Measurements from ENCODE around the gene ZNF83.
"Not testable (repeated sequence)": the region's sequence is repeated elsewhere in the genome, so short reads cannot be mapped to it uniquely, and the experiment has no call there.

The ZNF83 gene

DNA sequence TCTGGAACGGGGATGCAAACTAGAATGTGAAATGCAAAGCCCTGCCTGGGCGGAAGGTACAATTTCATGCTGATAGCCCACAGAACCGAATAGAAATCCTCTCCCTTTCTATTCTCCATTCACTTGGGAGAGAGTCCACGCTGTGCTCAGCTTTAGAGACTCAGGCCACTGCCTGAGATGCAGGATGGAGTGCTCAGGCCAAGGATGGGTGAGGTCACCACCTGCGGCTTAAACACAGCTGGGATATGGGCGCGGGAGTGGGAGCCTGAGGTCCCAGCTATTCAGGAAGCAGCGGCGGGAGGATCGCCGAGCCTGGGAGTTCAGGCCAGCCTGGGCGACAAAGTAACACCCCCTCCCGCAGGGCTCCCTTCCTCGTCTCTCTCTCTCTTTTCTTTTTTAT, 446 bp upstream of the ZNF83 start:
- DNase-seq: no peak

- DNase-seq: no peak
Measured at GRCh38 chr19:52635786-52636570, 2.2 kb downstream of the ZNF83 start.

DNA sequence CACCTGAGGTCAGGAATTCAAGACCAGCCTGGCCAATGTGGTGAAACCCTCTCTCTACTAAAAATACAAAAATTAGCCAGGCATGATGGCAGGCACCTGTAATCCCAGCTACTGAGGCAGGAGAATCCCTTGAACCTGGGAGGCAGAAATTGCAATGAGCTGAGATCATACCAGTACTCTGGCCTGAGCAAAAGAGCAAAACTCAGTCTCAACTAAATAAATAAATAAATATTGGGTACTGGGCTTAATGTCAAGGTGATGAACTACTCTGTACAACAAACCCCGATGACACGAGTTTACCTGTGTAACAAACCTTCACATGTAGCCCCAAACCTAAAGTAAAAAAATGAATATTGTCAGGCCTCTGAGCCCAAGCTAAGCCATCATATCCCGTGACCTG, 10.7 kb downstream of the ZNF83 start:
- not testable (repeated sequence) for DNase-seq

DNA sequence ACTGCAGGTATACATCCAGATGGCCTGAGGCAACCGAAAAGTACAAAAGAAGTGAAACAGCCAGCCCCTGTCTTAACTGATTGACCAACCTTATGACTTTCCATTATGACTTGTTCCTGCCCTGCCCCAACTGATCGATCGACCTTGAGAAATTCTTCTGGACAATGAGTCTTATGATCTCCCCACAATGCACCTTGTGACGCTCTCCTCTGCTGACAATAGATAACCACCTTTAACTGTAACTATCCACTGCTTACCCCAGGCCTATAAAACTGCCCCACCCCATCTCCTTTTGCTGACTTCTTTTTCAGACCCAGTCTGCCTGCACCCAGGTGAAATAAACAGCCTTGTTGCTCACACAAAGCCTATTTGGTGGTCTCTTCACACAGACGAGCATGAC, 11.2 kb downstream of the ZNF83 start:
- no peak for DNase-seq

GRCh38 chr19:52622261-52622660, 15.9 kb downstream of the ZNF83 start:
- no peak for DNase-seq

DNA sequence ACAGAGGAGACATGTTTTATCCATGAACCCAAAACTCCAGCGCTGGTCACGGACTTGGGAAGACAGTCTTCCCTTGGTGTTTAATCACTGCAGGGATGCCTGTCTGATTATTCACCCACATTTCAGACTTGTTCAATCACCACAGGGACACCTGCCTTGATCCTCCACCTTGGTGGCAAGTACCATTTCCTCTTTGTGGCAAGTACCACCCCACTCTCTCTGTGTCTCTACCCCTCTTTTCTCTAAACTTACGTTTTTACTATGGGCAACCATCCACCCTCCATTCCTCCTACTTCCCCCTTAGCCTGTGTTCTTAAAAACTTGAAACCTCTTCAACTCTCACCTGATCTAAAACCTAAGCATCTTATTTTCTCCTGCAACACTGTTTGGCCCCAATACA, 16.8 kb downstream of the ZNF83 start:
- DNase-seq: no peak

- no peak for DNase-seq
Measured at GRCh38 chr19:52613299-52613906, 24.8 kb downstream of the ZNF83 start.

DNA sequence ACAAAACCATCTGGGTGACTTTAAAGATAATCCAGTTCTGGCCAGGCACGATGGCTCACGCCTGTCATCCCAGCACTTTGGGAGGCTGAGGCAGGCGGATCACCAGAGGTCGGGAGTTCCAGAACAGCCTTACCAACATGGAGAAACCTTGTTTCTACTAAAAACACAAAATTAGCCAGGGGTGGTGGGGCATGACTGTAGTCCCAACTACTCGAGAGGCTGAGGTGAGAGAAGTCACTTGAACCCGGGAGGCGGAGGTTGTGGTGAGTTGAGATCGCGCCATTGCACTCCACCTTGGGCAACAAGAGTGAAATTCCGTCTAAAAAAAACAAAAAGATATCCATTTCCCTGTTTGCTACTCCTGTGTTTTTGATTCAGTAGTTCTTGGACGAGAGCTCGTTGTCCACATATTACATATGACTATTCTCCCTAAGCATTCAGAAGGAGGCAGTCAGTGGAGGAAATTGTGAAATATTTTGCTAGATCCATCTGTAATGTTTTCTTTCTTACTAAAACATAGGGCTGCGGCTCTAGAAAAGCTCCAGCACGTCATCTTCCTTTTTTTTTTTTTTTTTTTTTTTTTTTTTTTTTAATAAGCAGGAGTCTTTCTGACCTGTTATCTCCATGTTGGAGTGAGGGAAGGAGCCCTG, 34.5 kb downstream of the ZNF83 start:
- no peak for DNase-seq

DNA sequence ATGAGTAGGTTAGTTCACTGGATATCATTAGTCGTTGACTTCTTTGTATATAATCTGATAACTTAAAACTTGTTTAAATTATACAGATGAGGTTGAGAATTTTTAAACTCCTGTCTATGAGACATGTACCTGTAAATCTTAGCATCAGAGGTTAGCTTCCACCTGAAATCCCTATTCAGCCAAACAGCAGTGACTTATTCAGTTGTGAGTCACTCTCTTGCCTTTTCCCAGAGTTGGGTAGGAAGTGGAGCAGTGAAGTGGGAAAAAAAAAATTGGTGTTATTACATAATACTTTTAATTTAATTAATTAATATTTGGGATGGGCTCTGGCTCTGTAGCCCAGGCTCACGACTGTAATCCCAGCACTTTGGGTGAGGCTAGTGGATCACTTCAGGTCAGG, 35.2 kb downstream of the ZNF83 start:
- DNase-seq: no peak

GRCh38 chr19:52601974-52602366, 36.2 kb downstream of the ZNF83 start:
- DNase-seq: not testable (repeated sequence)

DNA sequence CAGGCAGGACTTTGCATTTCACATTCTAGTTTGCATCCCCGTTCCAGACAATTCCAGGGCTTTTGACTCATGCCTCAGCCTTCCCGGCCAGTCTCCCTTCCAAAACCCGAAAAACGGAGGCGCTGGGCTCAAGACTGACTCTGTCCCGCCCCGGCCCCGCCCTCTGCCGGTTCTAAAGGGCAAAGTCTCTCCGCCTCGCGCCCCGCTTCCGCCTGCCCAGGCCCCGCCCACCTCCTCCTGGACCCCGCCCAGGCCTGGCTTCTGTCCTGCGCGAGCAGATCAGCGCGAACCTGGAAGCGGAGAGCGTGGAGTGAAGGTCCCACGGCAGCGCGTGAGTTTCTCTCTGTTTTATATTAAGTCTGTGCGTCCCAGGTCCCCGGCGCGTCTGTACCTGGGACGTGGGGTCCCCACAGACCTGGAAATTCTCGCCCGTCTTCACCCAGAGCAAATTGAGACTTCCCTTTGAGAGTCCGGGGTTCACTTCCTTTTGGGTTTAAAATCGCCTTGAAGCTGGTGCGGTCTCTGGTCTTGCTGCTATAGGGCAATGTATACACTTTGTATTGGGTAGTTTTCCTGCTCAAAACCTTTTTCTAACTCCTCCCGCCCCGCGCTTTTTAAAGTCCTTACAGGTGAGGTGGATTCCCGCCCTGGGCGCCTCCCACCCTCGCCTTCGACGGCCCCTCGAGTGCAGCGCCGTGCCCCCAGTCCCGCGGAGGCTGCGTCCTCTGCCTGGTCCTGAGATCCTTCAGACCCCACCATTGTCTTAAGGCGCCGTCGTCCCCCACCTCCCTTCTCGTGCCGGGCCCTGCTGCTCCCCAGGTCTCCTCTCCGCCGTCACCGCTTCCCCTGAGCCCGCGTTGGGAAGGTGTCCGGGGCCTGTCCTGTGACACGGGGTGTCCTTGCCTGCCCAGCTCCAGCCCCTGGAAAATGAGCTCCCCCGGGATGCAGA, 36.9 kb downstream of the ZNF83 start:
- DNase-seq: peak; percentile 91

GRCh38 chr19:52600639-52601024, 37.5 kb downstream of the ZNF83 start:
- DNase-seq: no peak

- DNase-seq: no peak
Measured at GRCh38 chr19:52599241-52599640, 38.9 kb downstream of the ZNF83 start.

DNA sequence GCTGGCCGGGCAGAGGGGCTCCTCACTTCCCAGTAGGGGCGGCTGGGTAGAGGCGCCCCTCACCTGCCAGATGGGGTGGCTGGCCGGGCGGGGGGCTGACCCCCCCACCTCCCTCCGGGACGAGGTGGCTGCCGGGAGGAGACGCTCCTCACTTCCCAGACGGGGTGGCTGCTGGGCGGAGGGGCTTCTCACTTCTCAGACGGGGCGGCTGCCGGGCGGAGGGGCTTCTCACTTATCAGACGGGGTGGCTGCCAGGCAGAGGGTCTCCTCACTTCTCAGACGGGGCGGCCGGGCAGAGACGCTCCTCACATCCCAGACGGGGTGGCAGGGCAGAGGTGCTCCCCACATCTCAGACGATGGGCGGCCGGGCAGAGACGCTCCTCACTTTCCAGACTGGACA, 44.7 kb downstream of the ZNF83 start:
- DNase-seq: not testable (repeated sequence)

DNA sequence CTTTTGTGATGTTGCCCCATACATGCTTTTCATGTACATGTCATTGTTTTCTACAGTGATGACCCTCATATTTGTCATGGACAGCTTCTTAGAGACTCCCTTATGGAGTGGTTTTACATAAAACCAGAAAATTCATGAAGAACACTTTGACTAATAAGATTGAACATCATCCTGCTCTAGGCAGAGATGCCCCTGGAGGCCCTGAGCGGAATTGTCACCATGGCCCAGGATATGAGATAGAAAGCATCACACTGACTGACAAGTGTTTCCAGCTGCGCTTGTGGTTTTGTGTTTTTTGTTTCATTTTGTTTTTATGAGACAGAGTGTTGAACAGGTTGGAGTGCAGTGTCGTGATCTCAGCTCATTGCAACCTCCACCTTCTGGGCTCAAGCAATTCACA, 45.9 kb downstream of the ZNF83 start:
- DNase-seq: no peak

DNA sequence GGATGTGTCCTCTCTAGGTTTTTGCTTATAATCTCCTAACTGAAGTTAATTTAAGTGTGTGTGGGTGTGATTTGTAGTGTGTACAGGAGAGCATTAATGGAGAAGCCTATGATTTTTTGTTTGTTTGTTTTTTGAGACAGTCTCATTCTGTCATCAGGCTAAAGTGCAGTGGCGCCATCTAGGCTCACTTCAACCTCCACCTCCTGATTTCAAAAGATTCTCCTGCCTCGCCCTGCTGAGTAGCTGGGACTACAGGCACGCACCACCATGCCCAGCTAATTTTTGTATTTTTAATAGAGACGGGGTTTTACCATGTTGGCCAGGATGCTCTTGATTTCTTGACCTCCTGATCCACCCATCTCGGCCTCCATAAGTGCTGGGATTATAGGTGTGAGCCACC, 47.4 kb downstream of the ZNF83 start:
- DNase-seq: no peak

DNA sequence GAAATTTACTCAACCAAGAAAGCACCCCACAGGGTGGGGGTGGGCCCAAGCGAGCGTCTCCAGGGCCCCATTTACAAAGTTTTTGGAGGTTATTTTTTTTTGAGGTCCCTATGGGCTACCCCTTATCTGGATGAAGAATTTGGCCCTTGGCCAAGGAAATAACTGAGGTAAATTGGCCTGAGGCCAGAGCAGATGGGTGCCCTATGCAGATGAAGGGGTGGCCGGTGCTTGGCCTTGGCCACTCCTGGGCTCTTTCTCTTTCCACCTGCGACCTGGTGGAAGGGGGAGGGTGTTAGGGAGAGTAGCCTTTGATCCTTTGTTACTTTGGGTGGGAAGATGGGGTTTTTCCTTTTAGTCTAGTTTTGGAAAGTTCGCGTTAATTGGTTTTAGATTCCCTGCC, 52.6 kb downstream of the ZNF83 start:
- no peak for DNase-seq

GRCh38 chr19:52584736-52585440, 53.3 kb downstream of the ZNF83 start:
- DNase-seq: no peak

- DNase-seq: peak; percentile 91
Measured at GRCh38 chr19:52570000-52570861, 67.9 kb downstream of the ZNF83 start, which contains the start of gene ZNF701. ZNF701 (plus strand) TSS chr19:52570287; CDS start chr19:52574148, 3,861 bp downstream.

DNA sequence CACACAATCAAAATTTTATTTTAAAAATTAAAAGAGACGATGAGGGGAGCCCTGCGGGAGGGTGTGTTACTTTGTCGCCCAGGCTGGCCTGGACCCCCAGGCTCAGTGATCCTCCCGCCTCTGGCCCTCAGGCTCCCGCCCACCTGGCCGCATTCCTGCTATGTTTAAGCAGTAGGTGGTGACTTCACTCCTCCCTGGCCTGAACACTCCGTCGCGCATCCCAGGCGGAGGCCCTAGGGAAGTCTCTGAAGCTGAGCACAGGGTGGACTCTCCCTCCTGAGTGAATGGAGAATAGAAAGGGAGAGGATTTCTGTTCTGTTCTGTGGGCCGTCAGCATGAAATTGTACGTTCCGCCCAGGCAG, 68.5 kb downstream of the ZNF83 start:
- DNase-seq: not testable (repeated sequence)

DNA sequence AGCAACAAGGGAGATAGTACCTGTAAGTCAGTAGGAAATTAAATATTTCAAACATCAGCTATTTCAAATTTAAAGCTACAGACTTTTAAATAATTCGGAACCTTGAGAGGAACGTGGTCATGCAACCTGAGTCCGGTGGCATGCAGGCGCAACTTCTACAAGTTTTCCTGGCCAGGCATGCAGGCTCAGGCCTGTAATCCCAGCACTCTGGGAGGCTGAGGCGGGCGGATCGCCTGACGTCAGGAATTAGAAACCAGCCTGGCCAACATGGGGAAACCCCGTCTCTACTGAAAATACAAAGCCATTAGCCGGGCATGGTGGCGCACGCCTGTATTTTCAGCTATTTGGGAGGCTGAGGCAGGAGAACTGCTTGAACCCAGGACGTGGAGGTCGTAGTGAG, 70.2 kb downstream of the ZNF83 start:
- no peak for DNase-seq

Measured in effector CD4-positive, alpha-beta T cell (primary cell).